MG63 (cell line): Measurements from ENCODE around the gene KCNMB3. TPM values are rescaled to one million over a fixed set of nuclear protein-coding genes. Genes with fewer than 3 reads are reported as not detected.
"Not testable (repeated sequence)": the region's sequence is repeated elsewhere in the genome, so short reads cannot be mapped to it uniquely, and the experiment has no call there.

Experiments
- DNase-seq: peaks from one replicate; pipeline ENCODE4 v3.0.0-alpha.2; 2020
- H3K27me3 ChIP-seq: fragments of 250-450 bp; sonication (Bioruptor Pico); 2 replicates; pipeline ENCODE4 v1.5.1; 2020; ENCODE audit warnings: mild to moderate bottlenecking, moderate library complexity
- H3K36me3 ChIP-seq: fragments of 250-450 bp; sonication (Bioruptor Pico); 2 replicates; pipeline ENCODE4 v1.5.1; 2020; ENCODE audit warnings: mild to moderate bottlenecking, moderate library complexity
- H3K4me3 ChIP-seq: fragments of 250-450 bp; sonication (Bioruptor Pico); 2 replicates; pipeline ENCODE4 v1.5.1; 2020; ENCODE audit warnings: mild to moderate bottlenecking, moderate library complexity
- H3K9me3 ChIP-seq: fragments of 250-450 bp; sonication (Bioruptor Pico); 2 replicates; pipeline ENCODE4 v1.5.1; 2020; ENCODE audit warnings: mild to moderate bottlenecking, moderate library complexity
- total RNA-seq: library from RNA; depleted of rRNA; stranded (reverse); fragments of >200 nt; shearing (Covaris generic); gene quantifications from 2 replicates; pipeline ENCODE4 v1.2.3, GENCODE V29; 2014; ENCODE audit warnings: low replicate concordance

The KCNMB3 gene
- total RNA-seq, 1 experiment from 2014 or later: 0.30 TPM

DNA sequence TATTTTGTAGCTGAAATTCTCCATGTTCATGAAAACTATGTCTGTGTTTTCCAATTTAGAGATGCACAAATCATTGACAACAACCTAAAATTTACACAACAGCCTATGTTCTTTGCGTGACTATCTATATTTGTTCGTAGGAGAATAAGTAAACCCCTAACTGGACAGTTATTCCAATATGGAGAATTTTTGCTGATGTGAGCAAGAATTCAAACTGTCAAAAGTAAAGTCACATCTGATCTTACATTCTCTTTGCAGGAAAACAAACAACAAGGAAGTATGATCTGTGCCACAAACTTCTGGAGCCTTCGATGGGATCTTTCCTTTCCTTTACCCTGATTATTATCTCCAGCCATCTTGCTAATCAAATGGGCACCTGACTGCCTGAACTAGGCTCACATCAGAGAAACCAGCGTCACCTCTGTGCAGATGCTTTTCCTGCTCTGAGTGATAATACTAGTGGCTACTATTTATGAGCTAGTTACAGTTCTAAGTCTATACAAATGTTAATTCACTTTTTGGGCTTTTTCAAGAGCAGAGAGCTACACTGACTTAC is 18.3 kb upstream of the KCNMB3 start:
- H3K9me3 ChIP-seq: no peaks in the 10 kb centered on the region
- no peak overlapping the region for H3K4me3 ChIP-seq
- no peaks in the 10 kb centered on the region for H3K27me3 ChIP-seq
- no peak for DNase-seq
- H3K36me3 ChIP-seq: no peaks in the 10 kb centered on the region

DNA sequence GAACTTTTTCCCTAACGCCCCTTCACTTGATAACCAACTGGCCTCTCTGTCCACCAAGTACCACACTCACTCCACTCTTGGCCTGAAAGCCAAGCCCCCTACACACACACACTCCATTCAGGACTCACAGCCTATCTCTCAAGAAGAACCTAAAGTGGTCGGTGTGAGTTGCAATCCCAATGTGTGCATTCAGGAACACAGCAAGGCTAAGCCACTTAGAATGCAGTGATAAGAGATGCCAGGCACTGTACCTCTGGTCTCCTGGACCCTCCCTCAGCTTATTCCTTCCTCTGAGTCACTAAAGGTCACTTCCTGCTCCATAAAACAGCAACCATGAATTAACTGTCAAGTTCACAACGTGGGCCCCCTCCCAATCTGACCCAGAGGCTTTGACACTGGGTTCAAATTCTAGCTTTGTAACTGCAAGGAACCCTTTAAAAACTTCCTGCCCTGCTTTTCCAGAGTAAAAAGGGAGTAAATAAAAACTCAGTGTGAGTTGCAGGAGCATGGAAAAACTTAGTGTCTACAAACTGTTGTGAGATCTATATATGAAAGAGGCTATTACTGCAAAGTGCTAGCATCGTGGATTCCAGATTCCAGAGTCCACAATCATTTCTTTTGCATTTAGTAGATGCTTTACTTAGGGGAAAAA is 17.6 kb upstream of the KCNMB3 start:
- Histone ChIP-seq H3K27me3 (no peaks in the 10 kb centered on the region), H3K36me3 (no peaks in the 10 kb centered on the region), H3K4me3 (no peak overlapping the region), H3K9me3 (no peaks in the 10 kb centered on the region)
- DNase-seq: no peak

- H3K36me3 ChIP-seq: no peaks in the 10 kb centered on the region
- no peaks in the 10 kb centered on the region for H3K27me3 ChIP-seq
- no peak for DNase-seq
- 0 out of 2 replicates have a peak, but pooled peaks cover 3% of the 10 kb centered on the region for H3K9me3 ChIP-seq
- H3K4me3 ChIP-seq: no peak overlapping the region
Observed at GRCh38 chr3:179266701-179267211, 15.8 kb upstream of the KCNMB3 start.

GRCh38 chr3:179265875-179266274 is 15.0 kb upstream of the KCNMB3 start:
- no peaks in the 10 kb centered on the region for H3K36me3 ChIP-seq
- no peak overlapping the region for H3K4me3 ChIP-seq
- H3K27me3 ChIP-seq: no peaks in the 10 kb centered on the region
- no peak for DNase-seq
- H3K9me3 ChIP-seq: peaks cover 4% of the 10 kb centered on the region; the same call in 1 of the 2 replicates

DNA sequence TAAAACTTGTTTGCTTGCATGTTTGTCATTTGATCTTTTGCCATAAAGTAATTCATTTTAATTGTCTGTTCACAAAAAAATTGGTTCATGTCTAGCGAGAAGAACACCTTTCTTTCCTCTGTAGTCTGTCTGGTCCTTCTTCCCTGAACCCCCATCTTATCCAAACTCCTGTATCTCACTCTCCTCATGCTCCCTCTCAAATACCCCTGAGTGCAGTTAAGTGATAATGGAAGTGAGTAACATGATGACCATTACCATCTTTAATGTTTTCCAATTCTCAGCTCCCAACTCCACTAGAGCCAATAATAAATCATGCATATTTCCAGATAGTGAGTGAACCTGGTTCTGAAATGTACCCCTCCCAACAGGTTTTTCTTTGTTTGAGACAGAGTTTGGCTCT is 14.2 kb upstream of the KCNMB3 start:
- DNase-seq: no peak
- H3K9me3 ChIP-seq: peaks cover 10% of the 10 kb centered on the region
- no peaks in the 10 kb centered on the region for H3K36me3 ChIP-seq
- no peaks in the 10 kb centered on the region for H3K27me3 ChIP-seq
- no peak overlapping the region for H3K4me3 ChIP-seq

GRCh38 chr3:179264449-179264848 is 13.5 kb upstream of the KCNMB3 start:
- no peaks in the 10 kb centered on the region for H3K36me3 ChIP-seq
- peaks cover 10% of the 10 kb centered on the region for H3K9me3 ChIP-seq
- H3K27me3 ChIP-seq: no peaks in the 10 kb centered on the region
- no peak for DNase-seq
- H3K4me3 ChIP-seq: no peak overlapping the region

GRCh38 chr3:179263134-179263533 is 12.2 kb upstream of the KCNMB3 start:
- Histone ChIP-seq H3K27me3 (no peaks in the 10 kb centered on the region), H3K4me3 (no peak overlapping the region), H3K9me3 (peaks cover 10% of the 10 kb centered on the region), H3K36me3 (no peaks in the 10 kb centered on the region)
- no peak for DNase-seq

DNA sequence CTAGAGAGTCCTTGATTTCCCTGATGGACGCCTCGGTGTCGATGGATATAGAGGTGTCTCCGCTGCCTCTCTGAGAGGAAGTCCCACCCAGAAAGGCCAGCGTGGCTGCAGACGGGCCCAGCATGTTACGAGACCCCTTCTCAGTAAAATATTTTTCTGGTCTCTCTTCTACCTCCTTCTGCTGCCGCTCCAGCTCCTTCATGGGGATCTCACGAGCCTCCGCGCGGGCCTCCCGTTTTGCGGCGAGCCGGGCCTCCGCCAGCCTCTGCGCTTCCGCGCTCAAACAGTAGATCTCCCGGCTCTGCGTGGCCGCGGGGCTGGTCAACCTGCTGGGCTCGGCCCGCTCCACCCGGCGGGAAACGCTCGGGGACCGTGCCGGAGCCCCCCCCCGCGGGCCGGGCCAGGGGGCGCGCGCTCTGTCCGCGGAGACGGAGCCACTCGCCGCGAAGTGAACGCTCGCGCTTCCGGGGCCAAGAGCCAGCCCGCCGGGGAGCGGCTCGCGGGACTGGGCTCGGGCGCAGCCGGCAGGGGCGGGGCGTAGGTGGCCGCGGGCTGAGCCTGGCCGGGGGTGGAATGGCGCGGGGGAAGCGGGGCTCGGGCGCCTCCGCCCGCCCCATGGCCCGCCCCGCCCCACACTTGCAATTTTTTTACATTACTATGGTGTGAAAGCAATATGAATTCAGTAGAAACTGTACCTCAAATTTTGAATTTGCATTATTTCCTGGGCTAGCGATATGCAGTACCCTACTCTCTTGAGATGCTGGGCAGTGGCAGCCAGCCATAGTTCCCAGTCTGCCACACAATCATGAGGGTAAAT is 10.2 kb upstream of the KCNMB3 start:
- Histone ChIP-seq H3K9me3 (peaks cover 10% of the 10 kb centered on the region), H3K36me3 (no peaks in the 10 kb centered on the region), H3K4me3 (peak overlapping the region; percentile 48), H3K27me3 (no peaks in the 10 kb centered on the region)
- DNase-seq: peak; percentile 90

- H3K4me3 ChIP-seq: peak overlapping the region; percentile 48; the same call in 1 of the 2 replicates
- not testable (repeated sequence) for H3K9me3 ChIP-seq, H3K27me3 ChIP-seq, H3K36me3 ChIP-seq, DNase-seq
Observed at GRCh38 chr3:179259959-179260756, 9.2 kb upstream of the KCNMB3 start.

DNA sequence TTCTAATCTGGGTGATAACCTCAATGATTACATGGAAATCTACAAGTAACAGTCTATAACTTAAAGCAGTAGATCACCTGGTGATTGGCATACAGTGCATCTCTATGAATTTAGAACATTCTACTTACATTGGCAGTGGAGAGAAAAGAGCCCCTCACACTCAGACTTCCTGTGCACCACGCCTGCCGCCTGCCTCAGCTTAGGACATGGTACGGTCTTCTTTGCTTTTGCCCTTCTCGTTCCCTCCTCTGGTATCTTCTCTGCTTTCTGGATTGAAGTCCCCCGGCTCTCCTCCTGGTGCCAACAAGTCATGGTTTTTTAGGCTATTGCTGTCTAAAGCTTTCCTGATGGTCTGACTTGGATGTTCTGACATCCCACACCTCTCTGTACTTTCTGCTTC is 7.9 kb upstream of the KCNMB3 start:
- no peak for DNase-seq
- Histone ChIP-seq H3K4me3 (no peak overlapping the region), H3K9me3 (peaks cover 10% of the 10 kb centered on the region), H3K27me3 (no peaks in the 10 kb centered on the region), H3K36me3 (no peaks in the 10 kb centered on the region)

- H3K27me3 ChIP-seq, H3K36me3 ChIP-seq, H3K4me3 ChIP-seq, DNase-seq, H3K9me3 ChIP-seq: not testable (repeated sequence)
Observed at GRCh38 chr3:179257742-179258141, 6.8 kb upstream of the KCNMB3 start.

DNA sequence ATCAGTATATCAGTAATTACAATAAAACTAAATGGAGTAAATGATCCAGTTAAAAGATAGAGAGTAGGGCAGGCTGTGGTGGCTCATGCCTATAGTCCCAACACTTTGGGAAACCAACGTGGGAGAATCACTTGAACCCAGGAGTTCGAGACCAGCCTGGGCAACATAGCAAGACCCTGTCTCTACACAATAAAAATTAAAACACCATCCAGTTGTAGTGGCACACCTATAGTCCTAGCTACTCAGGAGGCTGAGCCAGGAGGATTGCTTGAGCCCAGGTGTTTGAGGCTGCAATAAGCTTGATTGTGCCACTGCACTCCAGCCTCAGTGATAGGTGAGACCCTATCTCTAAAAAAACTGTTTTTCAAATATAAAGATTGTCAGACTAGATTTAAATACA is 5.9 kb upstream of the KCNMB3 start:
- Histone ChIP-seq H3K27me3 (no peaks in the 10 kb centered on the region), H3K9me3 (peaks cover 6% of the 10 kb centered on the region), H3K4me3 (no peak overlapping the region)

DNA sequence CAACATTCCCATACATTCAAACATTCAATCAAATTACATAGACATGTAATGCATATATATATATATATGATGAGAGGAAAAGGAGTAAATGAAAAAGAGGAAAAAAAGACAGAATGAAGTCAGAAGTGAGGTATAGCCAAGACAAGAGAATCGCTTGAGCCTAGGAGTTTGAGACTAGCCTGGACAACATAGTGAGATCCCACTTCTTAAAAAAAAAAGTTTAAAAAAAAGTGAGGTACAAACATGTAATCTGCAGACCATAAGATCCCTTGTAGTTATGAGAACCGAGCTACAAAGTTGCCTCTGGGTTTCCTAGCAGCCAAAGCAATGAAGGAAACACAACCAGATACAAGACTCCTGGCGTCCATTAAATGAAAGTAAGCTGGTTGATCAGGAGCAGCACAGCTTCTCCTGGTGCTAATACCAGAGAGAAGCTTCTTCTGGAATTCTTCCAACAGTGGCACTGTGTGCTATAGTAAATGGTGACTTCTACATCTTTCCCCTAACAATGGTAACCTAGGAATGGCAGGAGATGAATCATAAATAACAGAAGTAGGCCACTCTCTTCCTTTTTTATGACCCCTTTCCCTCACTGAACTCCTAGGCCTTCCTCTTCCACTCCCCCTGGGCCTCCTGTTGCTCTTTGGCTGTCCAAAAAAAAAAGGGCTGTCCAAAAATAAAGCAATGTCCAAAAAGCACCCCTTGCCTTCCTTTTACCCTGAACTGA is 3.5 kb downstream of the KCNMB3 start:
- no peaks in the 10 kb centered on the region for H3K9me3 ChIP-seq
- H3K4me3 ChIP-seq: no peak overlapping the region
- H3K36me3 ChIP-seq: peaks cover 21% of the 10 kb centered on the region
- no peak for DNase-seq
- no peaks in the 10 kb centered on the region for H3K27me3 ChIP-seq

More for the DNA sequence above, 5.9 kb upstream of the KCNMB3 start:
- DNase-seq: no peak
- no peaks in the 10 kb centered on the region for H3K36me3 ChIP-seq

DNA sequence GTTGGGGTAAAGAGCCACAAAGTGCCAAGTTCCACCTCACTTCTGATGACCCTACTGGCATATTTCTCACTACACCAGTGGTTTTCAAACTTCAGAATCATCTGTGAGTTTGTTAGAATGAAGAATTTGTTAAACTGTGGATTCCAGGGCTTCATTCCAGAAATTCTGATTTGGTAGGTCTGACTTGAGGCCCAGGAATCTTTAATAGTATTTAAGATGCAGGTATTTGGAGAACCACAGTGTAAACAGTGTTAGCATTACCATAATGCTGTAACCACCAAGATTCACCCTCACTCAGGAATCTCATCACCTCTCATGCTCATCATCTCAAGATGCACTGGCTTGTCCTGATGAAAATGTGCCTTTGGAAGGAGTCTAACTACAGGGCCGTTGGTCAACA is 6.0 kb downstream of the KCNMB3 start:
- no peaks in the 10 kb centered on the region for H3K27me3 ChIP-seq
- DNase-seq: no peak
- H3K36me3 ChIP-seq: peaks cover 11% of the 10 kb centered on the region
- no peak overlapping the region for H3K4me3 ChIP-seq
- no peaks in the 10 kb centered on the region for H3K9me3 ChIP-seq

DNA sequence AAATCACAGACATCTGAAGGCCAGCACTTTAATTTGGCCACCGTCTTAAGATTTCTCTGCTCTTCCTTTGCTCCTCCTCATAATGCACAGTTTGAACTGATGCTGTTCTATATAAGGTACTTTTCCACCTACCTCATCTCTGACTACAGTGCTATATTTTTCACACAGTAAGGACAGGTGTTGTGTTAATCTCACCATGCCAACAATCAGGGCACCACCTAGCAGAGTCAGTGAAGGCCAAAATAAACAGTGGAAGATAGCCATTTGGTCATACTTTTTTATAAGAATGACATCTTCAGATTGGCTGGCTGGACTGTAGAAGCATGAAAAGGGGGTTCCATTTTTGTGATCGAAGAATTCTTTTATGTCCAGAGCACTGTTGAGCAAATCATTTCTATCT is 8.1 kb downstream of the KCNMB3 start:
- not testable (repeated sequence) for H3K4me3 ChIP-seq, DNase-seq, H3K27me3 ChIP-seq, H3K9me3 ChIP-seq
- H3K36me3 ChIP-seq: peaks cover 11% of the 10 kb centered on the region

- not testable (repeated sequence) for DNase-seq, H3K9me3 ChIP-seq, H3K4me3 ChIP-seq, H3K36me3 ChIP-seq, H3K27me3 ChIP-seq
Observed at GRCh38 chr3:179240299-179240698, 10.6 kb downstream of the KCNMB3 start.
